H7 (cell line): ENCODE results near the gene ANGPTL1. TPM values are rescaled to one million over a fixed set of nuclear protein-coding genes. Genes with fewer than 3 reads are reported as not detected.

ENCODE experiments used
- DNase-seq: peaks from one replicate; pipeline ENCODE4 v3.0.0; 2012
- H3K27me3 ChIP-seq: 2 replicates; pipeline ENCODE4 v1.6.0; 2011; ENCODE audit warnings: mild to moderate bottlenecking, low read length; ENCODE audit not compliant: control insufficient read depth, insufficient read depth
- H3K36me3 ChIP-seq: replicated peaks from 2 replicates; pipeline ENCODE4 v1.5.1; 2011; ENCODE audit warnings: low read length; ENCODE audit not compliant: control insufficient read depth, insufficient read depth
- H3K4me3 ChIP-seq: 2 replicates; pipeline ENCODE4 v1.5.1; 2011; ENCODE audit warnings: low read depth, mild to moderate bottlenecking, control low read depth, low read length, moderate library complexity; ENCODE audit not compliant: insufficient read depth
- total RNA-seq: library from RNA; depleted of rRNA; stranded (reverse); fragments of >200 nt; shearing (Covaris generic); gene quantifications from 2 replicates; pipeline ENCODE4 v1.2.3, GENCODE V29; 2014; rRNA removed

ANGPTL1 gene
- total RNA-seq, result 0.11 TPM in 1 of 2 replicates, not detected in the other

GRCh38 chr1:178870944-178871343, at the start of gene ANGPTL1:
TSS of gene ANGPTL1 (minus strand) at chr1:178871077. CDS start at chr1:178865776, 5,301 bp downstream.
- Histone ChIP-seq H3K27me3 (no peaks in the 10 kb centered on the region), H3K36me3 (no peaks in the 10 kb centered on the region), H3K4me3 (no peak within 1 kb of the TSS)
- no peak for DNase-seq

- Histone ChIP-seq H3K4me3 (no peak overlapping the region), H3K36me3 (peaks cover 1% of the 10 kb centered on the region; the same call in 1 of the 2 replicates), H3K27me3 (no peaks in the 10 kb centered on the region)
- no peak for DNase-seq
Observed at GRCh38 chr1:178919581-178919980, 48.7 kb upstream of the ANGPTL1 start.

- H3K36me3 ChIP-seq, result peaks cover 1% of the 10 kb centered on the region; the same call in 1 of the 2 replicates
- H3K4me3 ChIP-seq, result no peak overlapping the region
- no peak for DNase-seq
- no peaks in the 10 kb centered on the region for H3K27me3 ChIP-seq
Observed at GRCh38 chr1:178918955-178919354, 48.1 kb upstream of the ANGPTL1 start.

- DNase-seq, result no peak
- no peaks in the 10 kb centered on the region for H3K27me3 ChIP-seq
- H3K36me3 ChIP-seq, result peaks cover 1% of the 10 kb centered on the region; the same call in 1 of the 2 replicates
- no peak overlapping the region for H3K4me3 ChIP-seq
Observed at GRCh38 chr1:178918308-178918707, 47.4 kb upstream of the ANGPTL1 start.

- peaks cover 1% of the 10 kb centered on the region; the same call in 1 of the 2 replicates for H3K36me3 ChIP-seq
- no peaks in the 10 kb centered on the region for H3K27me3 ChIP-seq
- H3K4me3 ChIP-seq, result no peak overlapping the region
- no peak for DNase-seq
Observed at GRCh38 chr1:178916448-178917174, 45.7 kb upstream of the ANGPTL1 start.

GRCh38 chr1:178912597-178912996, 41.7 kb upstream of the ANGPTL1 start:
- Histone ChIP-seq H3K4me3 (no peak overlapping the region), H3K27me3 (no peaks in the 10 kb centered on the region), H3K36me3 (peaks cover 1% of the 10 kb centered on the region; the same call in 1 of the 2 replicates)
- no peak for DNase-seq

GRCh38 chr1:178910023-178910422, 39.1 kb upstream of the ANGPTL1 start:
- Histone ChIP-seq H3K27me3 (no peaks in the 10 kb centered on the region), H3K36me3 (no peaks in the 10 kb centered on the region; the same call in 1 of the 2 replicates), H3K4me3 (no peak overlapping the region)
- DNase-seq, result no peak

GRCh38 chr1:178908358-178908757, 37.5 kb upstream of the ANGPTL1 start:
- DNase-seq, result no peak
- Histone ChIP-seq H3K36me3 (no peaks in the 10 kb centered on the region; the same call in 1 of the 2 replicates), H3K27me3 (no peaks in the 10 kb centered on the region), H3K4me3 (no peak overlapping the region)

- no peak for DNase-seq
- Histone ChIP-seq H3K36me3 (no peaks in the 10 kb centered on the region; the same call in 1 of the 2 replicates), H3K27me3 (no peaks in the 10 kb centered on the region), H3K4me3 (no peak overlapping the region)
Observed at GRCh38 chr1:178901482-178902125, 30.7 kb upstream of the ANGPTL1 start.

GRCh38 chr1:178899402-178899801, 28.5 kb upstream of the ANGPTL1 start:
- Histone ChIP-seq H3K27me3 (no peaks in the 10 kb centered on the region), H3K36me3 (no peaks in the 10 kb centered on the region; the same call in 1 of the 2 replicates), H3K4me3 (no peak overlapping the region)

GRCh38 chr1:178898401-178898800, 27.5 kb upstream of the ANGPTL1 start:
- DNase-seq, result no peak
- Histone ChIP-seq H3K27me3 (no peaks in the 10 kb centered on the region), H3K4me3 (no peak overlapping the region), H3K36me3 (no peaks in the 10 kb centered on the region; the same call in 1 of the 2 replicates)

More at GRCh38 chr1:178899402-178899801, 28.5 kb upstream of the ANGPTL1 start:
- no peak for DNase-seq

- no peak overlapping the region for H3K4me3 ChIP-seq
- no peaks in the 10 kb centered on the region for H3K27me3 ChIP-seq
- H3K36me3 ChIP-seq, result no peaks in the 10 kb centered on the region; the same call in 1 of the 2 replicates
- no peak for DNase-seq
Observed at GRCh38 chr1:178895928-178896327, 25.1 kb upstream of the ANGPTL1 start.

GRCh38 chr1:178886551-178886950, 15.7 kb upstream of the ANGPTL1 start:
- no peaks in the 10 kb centered on the region; the same call in 1 of the 2 replicates for H3K36me3 ChIP-seq
- no peak for DNase-seq
- H3K27me3 ChIP-seq, result no peaks in the 10 kb centered on the region
- H3K4me3 ChIP-seq, result no peak overlapping the region

- no peak for DNase-seq
- H3K36me3 ChIP-seq, result no peaks in the 10 kb centered on the region; the same call in 1 of the 2 replicates
- no peak overlapping the region for H3K4me3 ChIP-seq
- H3K27me3 ChIP-seq, result no peaks in the 10 kb centered on the region
Observed at GRCh38 chr1:178885869-178886268, 15.0 kb upstream of the ANGPTL1 start.

- DNase-seq, result no peak
- Histone ChIP-seq H3K27me3 (no peaks in the 10 kb centered on the region), H3K4me3 (no peak overlapping the region), H3K36me3 (no peaks in the 10 kb centered on the region; the same call in 1 of the 2 replicates)
Observed at GRCh38 chr1:178881950-178882349, 11.1 kb upstream of the ANGPTL1 start.
